ENCODE data around the gene CSGALNACT2. TPM values are rescaled to one million over a fixed set of nuclear protein-coding genes. Genes with fewer than 3 reads are reported as not detected.
"Not testable (repeated sequence)": the region's sequence is repeated elsewhere in the genome, so short reads cannot be mapped to it uniquely, and the experiment has no call there.

CSGALNACT2 gene
- total RNA-seq, 1 experiment from 2014 or later = 30.0 TPM

DNA sequence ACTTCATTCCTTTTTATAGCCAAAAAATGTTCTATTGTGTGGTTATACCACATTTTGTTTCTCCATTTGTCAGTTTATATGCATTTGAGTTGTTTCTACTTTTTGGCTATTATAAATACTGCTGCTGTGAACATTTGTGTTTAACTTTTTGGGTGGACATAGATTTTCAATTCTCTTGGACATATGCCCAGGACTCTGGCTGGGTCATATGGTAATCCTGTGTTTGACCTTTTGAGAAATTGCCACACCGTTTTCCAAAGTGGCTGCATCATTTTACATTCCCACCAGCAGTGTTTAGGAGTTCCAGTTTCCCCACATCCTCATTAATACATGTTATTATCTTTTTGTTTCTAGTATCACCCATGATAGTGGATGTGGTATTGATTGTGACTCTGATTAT lies 39.4 kb downstream of the CSGALNACT2 start:
- H3K36me3 Mint-ChIP-seq (ENCODE audit: insufficient read depth, unreplicated experiment) = peaks cover 34% of the 10 kb centered on the region
- BruUV-seq (replicated peaks) = no TSS peak
- CTCF ChIA-PET = interaction anchor here (0.8 kb wide), 1 partner anchor 27 kb away, joined by 3 read pairs; no protein-coding TSS in a partner anchor

DNA sequence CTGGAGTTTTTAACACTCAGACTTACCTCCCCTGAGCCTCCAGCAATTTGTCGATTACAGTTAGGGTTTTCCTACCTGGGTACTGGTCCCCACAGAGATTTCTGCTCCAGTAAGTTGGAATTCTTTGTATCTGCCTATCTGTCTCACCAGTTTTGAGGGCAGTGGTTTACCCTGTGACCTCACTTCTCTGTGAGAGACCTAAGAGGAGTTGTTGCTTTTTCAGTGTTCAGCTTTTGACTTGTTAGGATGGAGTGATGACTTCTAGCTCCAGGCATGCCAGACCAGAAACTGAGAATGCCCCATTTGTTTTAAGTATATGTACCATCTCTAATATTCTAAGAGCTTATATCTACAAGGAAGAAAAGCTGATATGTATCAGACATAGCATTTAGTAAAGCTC lies 42.9 kb downstream of the CSGALNACT2 start:
- no peak overlapping the region for H3K4me3 Mint-ChIP-seq (ENCODE audit: unreplicated experiment)
- H3K36me3 Mint-ChIP-seq (ENCODE audit: insufficient read depth, unreplicated experiment) = peaks cover 55% of the 10 kb centered on the region
- ChIA-PET CTCF (interaction anchor here (0.9 kb wide), 1 partner anchor 12 kb away, joined by 3 read pairs; no protein-coding TSS in a partner anchor), POLR2A (no interaction called here)
- H3K27ac Mint-ChIP-seq (ENCODE audit: low read depth, unreplicated experiment) = peak overlapping the region; percentile 7
- H3K4me1 Mint-ChIP-seq (ENCODE audit: insufficient read depth, unreplicated experiment) = no peaks in the 10 kb centered on the region
- no peaks in the 10 kb centered on the region for H3K9me3 Mint-ChIP-seq (ENCODE audit: unreplicated experiment)
- no TSS peak for BruUV-seq (replicated peaks)
- TF ChIP-seq, protein P1, sequence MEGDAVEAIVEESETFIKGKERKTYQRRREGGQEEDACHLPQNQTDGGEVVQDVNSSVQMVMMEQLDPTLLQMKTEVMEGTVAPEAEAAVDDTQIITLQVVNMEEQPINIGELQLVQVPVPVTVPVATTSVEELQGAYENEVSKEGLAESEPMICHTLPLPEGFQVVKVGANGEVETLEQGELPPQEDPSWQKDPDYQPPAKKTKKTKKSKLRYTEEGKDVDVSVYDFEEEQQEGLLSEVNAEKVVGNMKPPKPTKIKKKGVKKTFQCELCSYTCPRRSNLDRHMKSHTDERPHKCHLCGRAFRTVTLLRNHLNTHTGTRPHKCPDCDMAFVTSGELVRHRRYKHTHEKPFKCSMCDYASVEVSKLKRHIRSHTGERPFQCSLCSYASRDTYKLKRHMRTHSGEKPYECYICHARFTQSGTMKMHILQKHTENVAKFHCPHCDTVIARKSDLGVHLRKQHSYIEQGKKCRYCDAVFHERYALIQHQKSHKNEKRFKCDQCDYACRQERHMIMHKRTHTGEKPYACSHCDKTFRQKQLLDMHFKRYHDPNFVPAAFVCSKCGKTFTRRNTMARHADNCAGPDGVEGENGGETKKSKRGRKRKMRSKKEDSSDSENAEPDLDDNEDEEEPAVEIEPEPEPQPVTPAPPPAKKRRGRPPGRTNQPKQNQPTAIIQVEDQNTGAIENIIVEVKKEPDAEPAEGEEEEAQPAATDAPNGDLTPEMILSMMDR (IDR thresholded peaks at IDR 0.05; ENCODE audit: unreplicated experiment) = no peak
- no peak for DNase-seq (ENCODE audit: unreplicated experiment)
- no peaks in the 10 kb centered on the region for H3K27me3 Mint-ChIP-seq (ENCODE audit: insufficient read depth, unreplicated experiment)
- intact Hi-C loops (cut with micrococcal nuclease) = no loop called here

More for the DNA sequence above, 39.4 kb downstream of the CSGALNACT2 start:
- Mint-ChIP-seq H3K9me3 (ENCODE audit: unreplicated experiment) (no peaks in the 10 kb centered on the region), H3K27ac (ENCODE audit: low read depth, unreplicated experiment) (no peak overlapping the region), H3K27me3 (ENCODE audit: insufficient read depth, unreplicated experiment) (no peaks in the 10 kb centered on the region), H3K4me1 (ENCODE audit: insufficient read depth, unreplicated experiment) (no peaks in the 10 kb centered on the region), H3K4me3 (ENCODE audit: unreplicated experiment) (no peak overlapping the region)
- TF ChIP-seq, protein P1 (IDR thresholded peaks at IDR 0.05; ENCODE audit: unreplicated experiment) = no peak
- intact Hi-C loops (cut with micrococcal nuclease) = no loop called here
- POLR2A ChIA-PET = no interaction called here
- no peak for DNase-seq (ENCODE audit: unreplicated experiment)

DNA sequence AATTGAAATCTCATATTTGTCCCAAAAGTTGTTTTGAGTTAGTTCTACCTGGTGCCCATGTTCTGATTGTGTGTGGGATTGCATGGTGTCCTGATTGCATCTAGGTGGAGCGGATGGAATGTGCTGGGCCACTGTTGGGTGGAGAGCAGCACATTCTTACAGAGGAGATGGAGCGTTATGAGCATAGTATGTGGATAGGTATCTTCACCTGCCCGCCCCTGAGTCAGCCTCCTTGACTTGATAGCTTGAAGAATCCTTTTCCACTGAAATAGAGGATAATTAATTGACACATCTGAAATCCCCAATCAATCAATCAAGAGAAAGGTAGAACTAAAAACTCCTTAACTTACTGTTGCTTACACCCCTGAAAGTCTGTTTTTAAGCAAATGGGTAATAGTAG lies 45.5 kb downstream of the CSGALNACT2 start:
- H3K9me3 Mint-ChIP-seq (ENCODE audit: unreplicated experiment); CTCF ChIA-PET; POLR2A ChIA-PET; BruUV-seq (replicated peaks); H3K4me3 Mint-ChIP-seq (ENCODE audit: unreplicated experiment); H3K27ac Mint-ChIP-seq (ENCODE audit: low read depth, unreplicated experiment); intact Hi-C loops (cut with micrococcal nuclease); H3K27me3 Mint-ChIP-seq (ENCODE audit: insufficient read depth, unreplicated experiment); H3K4me1 Mint-ChIP-seq (ENCODE audit: insufficient read depth, unreplicated experiment); DNase-seq (ENCODE audit: unreplicated experiment): not testable (repeated sequence)
- peaks cover 37% of the 10 kb centered on the region for H3K36me3 Mint-ChIP-seq (ENCODE audit: insufficient read depth, unreplicated experiment)

DNA sequence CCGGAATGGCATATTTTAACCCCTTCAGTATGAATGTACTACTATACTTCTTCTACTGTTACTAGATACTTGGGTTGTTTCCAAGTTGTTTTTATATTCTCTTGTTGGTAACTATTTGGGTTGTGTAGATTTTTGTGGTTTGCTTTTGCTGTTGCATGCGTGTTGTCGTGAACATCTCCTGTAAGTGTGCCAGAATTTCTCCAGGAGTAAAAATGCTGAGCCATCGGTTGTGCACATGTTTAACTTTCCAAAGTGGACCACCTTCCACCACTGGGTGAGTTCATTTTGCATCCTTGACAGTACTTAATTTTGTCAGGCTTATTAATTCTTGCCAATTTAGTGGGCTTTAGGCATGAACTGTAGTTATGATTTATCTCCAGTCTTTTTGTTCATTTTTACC lies 47.9 kb downstream of the CSGALNACT2 start:
- intact Hi-C loops (cut with micrococcal nuclease) = no loop called here
- BruUV-seq (replicated peaks) = no TSS peak
- POLR2A ChIA-PET = no interaction called here
- TF ChIP-seq, protein P1 (IDR thresholded peaks at IDR 0.05; ENCODE audit: unreplicated experiment) = no peak
- no peak for DNase-seq (ENCODE audit: unreplicated experiment)
- Mint-ChIP-seq H3K36me3 (ENCODE audit: insufficient read depth, unreplicated experiment) (peaks cover 27% of the 10 kb centered on the region), H3K9me3 (ENCODE audit: unreplicated experiment) (no peaks in the 10 kb centered on the region), H3K27me3 (ENCODE audit: insufficient read depth, unreplicated experiment) (no peaks in the 10 kb centered on the region), H3K4me3 (ENCODE audit: unreplicated experiment) (no peak overlapping the region), H3K27ac (ENCODE audit: low read depth, unreplicated experiment) (no peak overlapping the region), H3K4me1 (ENCODE audit: insufficient read depth, unreplicated experiment) (no peaks in the 10 kb centered on the region)
- CTCF ChIA-PET = no interaction called here

DNA sequence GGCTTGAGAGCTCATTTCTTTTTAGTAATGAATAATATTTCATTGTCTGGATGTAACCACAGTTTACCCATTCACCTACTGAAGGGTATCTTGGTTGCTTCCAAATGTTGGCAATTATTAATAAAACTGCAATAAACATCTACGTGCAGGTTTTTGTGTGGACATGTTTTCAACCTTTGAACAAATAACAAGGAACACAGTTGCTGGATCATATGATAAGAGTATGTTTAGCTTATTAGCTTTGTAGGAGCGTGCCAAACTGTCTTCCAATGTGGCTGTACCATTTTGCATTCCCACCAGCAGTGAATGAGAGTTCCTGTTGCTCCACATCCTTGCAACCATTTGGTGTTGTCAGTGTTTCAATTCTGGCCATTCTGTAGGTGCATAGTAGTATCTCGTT lies 49.0 kb downstream of the CSGALNACT2 start:
- Mint-ChIP-seq H3K9me3 (ENCODE audit: unreplicated experiment) (no peaks in the 10 kb centered on the region), H3K36me3 (ENCODE audit: insufficient read depth, unreplicated experiment) (peaks cover 25% of the 10 kb centered on the region), H3K27me3 (ENCODE audit: insufficient read depth, unreplicated experiment) (no peaks in the 10 kb centered on the region), H3K4me3 (ENCODE audit: unreplicated experiment) (no peak overlapping the region), H3K4me1 (ENCODE audit: insufficient read depth, unreplicated experiment) (no peaks in the 10 kb centered on the region), H3K27ac (ENCODE audit: low read depth, unreplicated experiment) (no peak overlapping the region)
- ChIA-PET POLR2A (no interaction called here), CTCF (interaction anchor here (0.6 kb wide), 1 partner anchor 13 kb away, joined by 3 read pairs; no protein-coding TSS in a partner anchor)
- intact Hi-C loops (cut with micrococcal nuclease) = no loop called here
- no peak for DNase-seq (ENCODE audit: unreplicated experiment)
- no TSS peak for BruUV-seq (replicated peaks)
- TF ChIP-seq, protein P1 (IDR thresholded peaks at IDR 0.05; ENCODE audit: unreplicated experiment) = no peak

All from MCF 10A (cell line).